Left lung (tissue), 10 donors: ENCODE measurements around the gene ZBTB25. TPM values are rescaled to one million over a fixed set of nuclear protein-coding genes. Genes with fewer than 3 reads are reported as not detected.

Source experiments
- ATAC-seq: fragments of 200-7000 bp; cut with Tn5 transposase; one replicate; pipeline ENCODE4 v1.9.1; 2020; ENCODE audit warnings: moderate library complexity
- DNase-seq, 4 donors: peaks; one replicate each; pipeline ENCODE4 v3.0.0-alpha.2; 2013 to 2020
- H3K27ac ChIP-seq, 2 donors: fragments of 200-600 bp; sonication (generic) in 1 of 2; one replicate each; pipeline versions ENCODE4 v1.5.0 to v1.8.0; 2020 to 2021
- H3K27me3 ChIP-seq, 2 donors: fragments of 200-600 bp; sonication (generic) in 1 of 2; one replicate each; pipeline versions ENCODE4 v1.5.0 to v1.8.0; 2020 to 2021
- H3K36me3 ChIP-seq, 2 donors: fragments of 200-600 bp; sonication (generic) in 1 of 2; one replicate each; pipeline versions ENCODE4 v1.5.0 to v1.8.0; 2020 to 2021
- H3K4me1 ChIP-seq, 2 donors: fragments of 200-600 bp; one replicate each; pipeline ENCODE4 v1.8.0; 2021
- H3K4me3 ChIP-seq, 2 donors: fragments of 200-600 bp; sonication (generic) in 1 of 2; one replicate each; pipeline versions ENCODE4 v1.5.0 to v1.8.0; 2020 to 2021; ENCODE audit warnings: mild to moderate bottlenecking in 1 of 2
- H3K9me3 ChIP-seq, 2 donors: fragments of 200-600 bp; sonication (generic) in 1 of 2; one replicate each; pipeline versions ENCODE4 v1.5.0 to v1.8.0; 2020 to 2021
- intact Hi-C, 2 donors: fragments of 100-400 bp; cut with DNase I; formaldehyde crosslinking; loops; one replicate each; pipeline versions ENCODE4 v1.11.2 to v1.14.2; 2022
- polyA plus RNA-seq, 6 donors: library from polyadenylated mRNA; unstranded; fragments of 120-200 nt; gene quantifications; one replicate each; pipeline ENCODE4 v1.2.1, GENCODE V29; 2013; ENCODE audit not compliant: insufficient read length in 6 of 6
- total RNA-seq, 2 donors: library from RNA; stranded (reverse); fragmentation: NEBNext Ultra II Directional; extraction: Animal tissue kit (Norgen Biotek cat#: 25700); gene quantifications; one replicate each; pipeline ENCODE4 v1.2.1, GENCODE V29; 2021
- TF ChIP-seq, protein P1 (sequence below), 2 donors: fragments of 200-600 bp; sonication (generic) in 1 of 2; IDR thresholded peaks; one replicate each; pipeline versions ENCODE4 v1.5.0 to v1.8.0; 2021; ENCODE audit warnings: antibody characterized with exemption in 2 of 2
- donor health status: DM: no; HTN: yes; CAD: no.
- donor health status: DM: no; HTN: no; CAD: no.

ZBTB25 gene
- total and polyA plus RNA-seq, 8 donors: 10.1 to 18.5 (median 13.7) TPM

DNA sequence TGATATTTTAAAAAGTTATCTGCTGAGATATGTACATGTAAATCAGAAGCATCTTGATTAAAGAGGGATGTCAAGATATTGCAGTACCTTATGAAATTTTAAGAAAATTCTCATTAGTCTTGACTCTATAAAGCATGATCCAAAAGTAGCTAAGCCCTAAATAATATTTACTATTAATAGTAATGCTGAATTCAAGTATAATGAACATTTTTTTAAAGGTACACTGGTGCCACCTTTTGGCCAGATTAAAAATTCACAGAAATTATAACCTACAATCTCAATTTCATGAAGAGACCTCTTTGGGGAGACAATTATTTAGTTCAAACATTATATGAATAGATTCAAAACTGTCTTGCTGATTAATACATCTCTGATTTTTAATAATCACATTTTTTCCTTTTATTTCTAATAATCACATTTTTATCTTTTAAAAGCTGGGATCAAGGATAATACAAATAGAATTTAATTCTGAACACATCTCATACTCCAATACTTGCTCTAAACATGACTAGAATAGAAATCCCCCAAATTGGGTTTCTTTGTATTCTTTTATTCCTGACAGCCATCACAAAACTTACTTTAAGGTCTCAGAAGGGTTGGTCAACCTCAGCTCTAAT is 24.9 kb downstream of the ZBTB25 start:
- peak; percentile 62 for ATAC-seq
- no peaks in the 10 kb centered on the region for H3K36me3 ChIP-seq
- H3K27me3 ChIP-seq: no peaks in the 10 kb centered on the region
- no peaks in the 10 kb centered on the region for H3K4me1 ChIP-seq
- intact Hi-C loops: loop anchor here in 1 of 2 donors (10.0 kb wide), 1 partner anchor 134 kb away; no protein-coding TSS in a partner anchor
- H3K4me3 ChIP-seq: no peak overlapping the region
- TF ChIP-seq, protein P1, sequence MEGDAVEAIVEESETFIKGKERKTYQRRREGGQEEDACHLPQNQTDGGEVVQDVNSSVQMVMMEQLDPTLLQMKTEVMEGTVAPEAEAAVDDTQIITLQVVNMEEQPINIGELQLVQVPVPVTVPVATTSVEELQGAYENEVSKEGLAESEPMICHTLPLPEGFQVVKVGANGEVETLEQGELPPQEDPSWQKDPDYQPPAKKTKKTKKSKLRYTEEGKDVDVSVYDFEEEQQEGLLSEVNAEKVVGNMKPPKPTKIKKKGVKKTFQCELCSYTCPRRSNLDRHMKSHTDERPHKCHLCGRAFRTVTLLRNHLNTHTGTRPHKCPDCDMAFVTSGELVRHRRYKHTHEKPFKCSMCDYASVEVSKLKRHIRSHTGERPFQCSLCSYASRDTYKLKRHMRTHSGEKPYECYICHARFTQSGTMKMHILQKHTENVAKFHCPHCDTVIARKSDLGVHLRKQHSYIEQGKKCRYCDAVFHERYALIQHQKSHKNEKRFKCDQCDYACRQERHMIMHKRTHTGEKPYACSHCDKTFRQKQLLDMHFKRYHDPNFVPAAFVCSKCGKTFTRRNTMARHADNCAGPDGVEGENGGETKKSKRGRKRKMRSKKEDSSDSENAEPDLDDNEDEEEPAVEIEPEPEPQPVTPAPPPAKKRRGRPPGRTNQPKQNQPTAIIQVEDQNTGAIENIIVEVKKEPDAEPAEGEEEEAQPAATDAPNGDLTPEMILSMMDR (IDR thresholded peaks at IDR 0.05): peak in 1 of 2 donors; percentile 32
- DNase-seq: peak in 2 of 4 donors; percentile 27 to 48
- no peaks in the 10 kb centered on the region for H3K9me3 ChIP-seq
- H3K27ac ChIP-seq: no peak overlapping the region

DNA sequence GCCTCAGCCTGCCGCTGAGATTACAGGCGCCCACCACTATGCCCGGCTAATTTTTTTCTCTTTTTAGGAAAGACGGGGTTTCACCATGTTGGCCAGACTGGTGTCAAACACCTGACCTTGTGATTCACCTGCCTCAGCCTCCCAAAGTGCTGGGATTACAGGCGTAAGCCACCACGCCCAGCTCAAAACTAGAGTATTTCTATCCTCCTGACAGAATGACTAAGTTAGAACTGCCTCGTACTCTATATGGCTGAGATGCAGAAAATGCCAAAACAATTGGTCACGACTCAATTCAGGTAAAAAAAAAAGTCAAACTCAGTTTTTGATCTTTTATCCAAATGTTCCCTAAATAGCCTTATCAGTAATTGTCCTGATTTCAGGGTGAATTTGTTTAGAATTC is 27.2 kb downstream of the ZBTB25 start:
- Histone ChIP-seq H3K36me3 (no peaks in the 10 kb centered on the region), H3K27me3 (no peaks in the 10 kb centered on the region), H3K4me3 (no peak overlapping the region), H3K4me1 (no peaks in the 10 kb centered on the region), H3K9me3 (no peaks in the 10 kb centered on the region), H3K27ac (no peak overlapping the region)
- TF ChIP-seq, protein P1 (IDR thresholded peaks at IDR 0.05): no peak
- no peak for DNase-seq
- ATAC-seq: no peak
- intact Hi-C loops: loop anchor here in 1 of 2 donors (10.0 kb wide), 1 partner anchor 132 kb away; no protein-coding TSS in a partner anchor

DNA sequence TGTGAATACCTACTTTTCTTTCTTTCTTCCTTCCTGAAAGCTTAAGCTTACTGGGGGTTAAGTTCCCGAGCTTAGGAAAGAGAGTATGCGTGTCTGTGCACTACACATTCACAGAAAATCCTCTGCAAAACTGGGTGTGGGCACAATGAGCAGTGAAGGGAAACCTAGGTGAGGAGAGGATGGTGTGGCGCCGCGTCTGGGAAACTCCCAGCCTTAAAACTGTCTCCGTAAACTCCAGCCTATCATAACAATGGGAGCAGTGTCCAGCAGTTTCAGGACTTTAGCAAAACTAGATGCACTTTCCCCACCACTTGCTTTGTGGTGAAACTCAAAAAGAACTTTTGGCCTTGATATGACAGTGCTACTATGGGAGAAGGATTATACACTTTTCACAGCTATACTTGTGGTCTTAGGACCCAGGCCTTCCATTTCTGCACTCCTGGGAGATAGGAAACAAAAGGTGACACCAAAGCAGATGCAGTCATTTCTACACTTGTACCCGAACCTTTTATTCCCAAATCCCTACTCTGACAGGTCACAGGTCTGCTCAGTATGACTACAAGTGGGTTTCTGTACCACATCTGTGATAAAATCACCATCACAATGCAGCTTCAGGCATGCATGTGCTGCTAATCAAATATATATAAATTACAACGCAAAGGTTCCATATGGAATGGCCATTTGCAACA is 27.9 kb downstream of the ZBTB25 start:
- Histone ChIP-seq H3K4me1 (no peaks in the 10 kb centered on the region), H3K4me3 (no peak overlapping the region), H3K27me3 (no peaks in the 10 kb centered on the region), H3K27ac (no peak overlapping the region), H3K9me3 (no peaks in the 10 kb centered on the region), H3K36me3 (no peaks in the 10 kb centered on the region)
- ATAC-seq (no peak), DNase-seq (no peak)
- intact Hi-C loops: loop anchor here in 1 of 2 donors (10.0 kb wide), 1 partner anchor 131 kb away; no protein-coding TSS in a partner anchor
- TF ChIP-seq, protein P1 (IDR thresholded peaks at IDR 0.05): no peak

DNA sequence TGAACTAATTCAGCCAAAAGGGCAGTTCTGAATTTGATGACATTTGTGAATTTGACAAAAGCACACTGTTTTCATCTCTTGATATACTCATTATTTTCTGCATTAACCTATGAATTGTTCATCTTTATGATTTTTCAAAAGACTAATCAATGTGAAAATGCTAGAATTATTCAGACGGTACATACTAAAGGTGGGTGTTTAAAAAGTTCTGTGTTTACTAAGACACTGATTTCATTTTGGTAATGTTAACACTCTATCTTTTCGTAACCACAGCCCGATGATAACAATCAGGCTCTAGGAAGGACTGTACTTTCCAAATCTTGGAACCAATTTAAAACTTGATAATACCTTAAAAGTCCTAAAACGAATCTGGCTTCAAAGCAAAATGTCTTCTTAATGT is 28.9 kb downstream of the ZBTB25 start:
- Histone ChIP-seq H3K36me3 (no peaks in the 10 kb centered on the region), H3K27me3 (no peaks in the 10 kb centered on the region), H3K27ac (no peak overlapping the region), H3K4me1 (no peaks in the 10 kb centered on the region), H3K9me3 (no peaks in the 10 kb centered on the region), H3K4me3 (no peak overlapping the region)
- ATAC-seq (no peak), DNase-seq (no peak)
- intact Hi-C loops: loop anchor here in 1 of 2 donors (10.0 kb wide), 1 partner anchor 130 kb away; no protein-coding TSS in a partner anchor
- TF ChIP-seq, protein P1 (IDR thresholded peaks at IDR 0.05): no peak

DNA sequence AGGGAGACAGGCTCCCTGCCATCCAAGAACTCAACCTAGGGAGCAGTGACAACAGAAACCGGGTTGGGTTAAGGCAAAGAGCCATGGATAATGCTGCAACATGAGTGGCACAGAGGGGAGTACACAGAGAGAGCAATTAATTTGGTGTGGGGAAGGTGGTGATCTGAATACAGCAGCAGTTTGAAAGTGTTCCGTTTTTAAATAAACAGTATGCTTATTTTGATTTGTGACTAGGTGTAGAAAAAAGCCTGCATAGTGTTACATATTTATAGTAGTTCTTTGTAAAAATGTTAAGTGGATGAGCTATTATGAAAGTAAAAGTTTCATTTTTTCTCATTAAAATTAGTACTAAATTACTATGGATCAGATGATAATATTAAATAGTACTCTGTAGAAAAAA is 29.6 kb downstream of the ZBTB25 start:
- Histone ChIP-seq H3K4me3 (no peak overlapping the region), H3K27me3 (no peaks in the 10 kb centered on the region), H3K4me1 (no peaks in the 10 kb centered on the region), H3K9me3 (no peaks in the 10 kb centered on the region), H3K36me3 (no peaks in the 10 kb centered on the region), H3K27ac (no peak overlapping the region)
- intact Hi-C loops: loop anchor here in 1 of 2 donors (10.0 kb wide), 1 partner anchor 129 kb away; no protein-coding TSS in a partner anchor
- TF ChIP-seq, protein P1 (IDR thresholded peaks at IDR 0.05): no peak
- ATAC-seq (no peak), DNase-seq (no peak)
